Right lobe of liver (tissue), 4 donors: ENCODE results near the gene ZMAT5.

ENCODE experiments used
- CTCF ChIP-seq, 4 donors: fragments of 200-600 bp in 3 of 4; fragments of 450-650 bp in 1 of 4; IDR thresholded peaks; one replicate each; pipeline versions ENCODE4 v1.5.1 to v1.8.0; 2016 to 2022; ENCODE audit warnings: antibody characterized with exemption in 4 of 4, mild to moderate bottlenecking in 2 of 4
- POLR2A ChIP-seq: fragments of 450-650 bp; IDR thresholded peaks from one replicate; pipeline ENCODE4 v1.6.1; 2017; ENCODE audit warnings: antibody characterized with exemption, mild to moderate bottlenecking
- donor health status: DM: no; HTN: no; CAD: no.
- donor health status: DM: no; HTN: no; CAD: no.
- donor health status: DM: no; HTN: yes; CAD: no.

DNA sequence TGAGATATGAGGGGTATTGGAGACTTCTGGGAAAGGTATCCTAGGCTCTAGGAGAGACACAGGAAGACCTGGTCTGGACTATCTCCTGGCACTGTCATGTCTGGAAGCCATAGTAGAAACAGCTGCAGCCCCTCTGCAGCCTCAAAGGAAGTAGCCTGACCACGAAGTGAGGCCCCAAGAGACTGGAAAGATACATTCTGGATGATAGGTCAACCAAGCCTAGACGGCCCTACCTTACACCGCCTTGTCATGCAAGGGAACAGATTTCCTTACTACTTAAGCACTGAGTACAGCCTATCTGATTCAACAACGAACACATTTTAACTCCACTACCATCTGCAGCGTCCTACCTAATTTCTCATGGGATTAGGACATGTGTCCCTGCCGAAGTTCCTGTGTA is 31.5 kb upstream of the ZMAT5 start:
- TF ChIP-seq CTCF (IDR thresholded peaks at IDR 0.05) (no peak), POLR2A (no peak)
